VCaP (cell line): Measurements from ENCODE around the gene SLC35F5.

Experiments used
- H3K27ac ChIP-seq: fragments of 450-650 bp; 2 replicates; pipeline ENCODE4 v1.5.1; 2017
- CTCF ChIP-seq: fragments of 450-650 bp; conservative IDR thresholded peaks from 2 replicates; pipeline ENCODE4 v1.5.1; 2017; ENCODE audit warnings: mild to moderate bottlenecking, moderate library complexity

The SLC35F5 gene

GRCh38 chr2:113754160-113754559 is 2.3 kb downstream of the SLC35F5 start:
- H3K27ac ChIP-seq: peak overlapping the region; percentile 92
- no peak for TF ChIP-seq CTCF

GRCh38 chr2:113750385-113750784 is 6.1 kb downstream of the SLC35F5 start:
- no peak overlapping the region for H3K27ac ChIP-seq
- TF ChIP-seq CTCF: no peak

GRCh38 chr2:113741091-113741490 is 15.4 kb downstream of the SLC35F5 start:
- TF ChIP-seq CTCF: no peak

GRCh38 chr2:113739849-113740248 is 16.6 kb downstream of the SLC35F5 start:
- no peak for TF ChIP-seq CTCF
- no peak overlapping the region for H3K27ac ChIP-seq

More at GRCh38 chr2:113741091-113741490, 15.4 kb downstream of the SLC35F5 start:
- H3K27ac ChIP-seq: no peak overlapping the region

- no peak overlapping the region for H3K27ac ChIP-seq
- no peak for TF ChIP-seq CTCF
Measured at GRCh38 chr2:113734185-113734584, 22.3 kb downstream of the SLC35F5 start.

- no peak for TF ChIP-seq CTCF
- peak overlapping the region; percentile 5; the same call in 1 of the 2 replicates for H3K27ac ChIP-seq
Measured at GRCh38 chr2:113724010-113724409, 32.4 kb downstream of the SLC35F5 start.

GRCh38 chr2:113723411-113723810 is 33.0 kb downstream of the SLC35F5 start:
- H3K27ac ChIP-seq: no peak overlapping the region; the same call in 1 of the 2 replicates
- no peak for TF ChIP-seq CTCF
